Coronary artery (tissue), 2 donors: ENCODE data around the gene PPP1R14C.
"Not testable (repeated sequence)": the region's sequence is repeated elsewhere in the genome, so short reads cannot be mapped to it uniquely, and the experiment has no call there.

ENCODE experiments used
- DNase-seq: peaks from one replicate; pipeline ENCODE4 v3.0.0-alpha.2; 2017; ENCODE audit warnings: low spot score
- H3K27ac ChIP-seq, 2 donors: fragments of 200-600 bp; sonication (generic); one replicate each; pipeline ENCODE4 v1.5.1; 2016 to 2019
- H3K4me3 ChIP-seq: fragments of 200-600 bp; sonication (generic); 2 replicates; pipeline ENCODE4 v1.5.1; 2016; ENCODE audit warnings: mild to moderate bottlenecking, moderate library complexity
- TF ChIP-seq, protein P1 (sequence below): fragments of 200-600 bp; sonication (generic); IDR thresholded peaks from one replicate; pipeline ENCODE4 v1.5.1; 2019; ENCODE audit warnings: antibody characterized with exemption

The PPP1R14C gene

DNA sequence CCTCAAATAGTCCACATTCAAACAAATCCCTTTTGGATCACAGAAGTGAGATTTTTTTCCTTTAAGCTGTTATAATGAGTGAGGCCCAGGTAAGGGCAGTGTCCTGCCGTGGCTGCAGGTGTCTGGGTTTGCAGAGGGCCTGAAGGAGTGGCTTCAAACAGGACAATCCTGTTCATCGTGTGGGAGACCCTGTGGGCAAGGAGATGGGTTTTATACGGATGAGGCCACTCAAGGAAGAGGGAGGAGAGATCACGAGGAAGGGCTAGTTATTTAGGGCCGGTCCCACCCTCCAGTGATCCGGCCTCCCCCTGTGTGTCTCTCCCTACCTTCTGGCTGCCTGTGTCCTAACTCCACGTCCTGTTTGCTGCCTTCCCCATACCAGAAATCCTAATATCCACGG is 33.8 kb downstream of the PPP1R14C start:
- TF ChIP-seq, protein P1, sequence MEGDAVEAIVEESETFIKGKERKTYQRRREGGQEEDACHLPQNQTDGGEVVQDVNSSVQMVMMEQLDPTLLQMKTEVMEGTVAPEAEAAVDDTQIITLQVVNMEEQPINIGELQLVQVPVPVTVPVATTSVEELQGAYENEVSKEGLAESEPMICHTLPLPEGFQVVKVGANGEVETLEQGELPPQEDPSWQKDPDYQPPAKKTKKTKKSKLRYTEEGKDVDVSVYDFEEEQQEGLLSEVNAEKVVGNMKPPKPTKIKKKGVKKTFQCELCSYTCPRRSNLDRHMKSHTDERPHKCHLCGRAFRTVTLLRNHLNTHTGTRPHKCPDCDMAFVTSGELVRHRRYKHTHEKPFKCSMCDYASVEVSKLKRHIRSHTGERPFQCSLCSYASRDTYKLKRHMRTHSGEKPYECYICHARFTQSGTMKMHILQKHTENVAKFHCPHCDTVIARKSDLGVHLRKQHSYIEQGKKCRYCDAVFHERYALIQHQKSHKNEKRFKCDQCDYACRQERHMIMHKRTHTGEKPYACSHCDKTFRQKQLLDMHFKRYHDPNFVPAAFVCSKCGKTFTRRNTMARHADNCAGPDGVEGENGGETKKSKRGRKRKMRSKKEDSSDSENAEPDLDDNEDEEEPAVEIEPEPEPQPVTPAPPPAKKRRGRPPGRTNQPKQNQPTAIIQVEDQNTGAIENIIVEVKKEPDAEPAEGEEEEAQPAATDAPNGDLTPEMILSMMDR = no peak
- H3K4me3 ChIP-seq = no peak overlapping the region
- DNase-seq = no peak
- H3K27ac ChIP-seq = no peak overlapping the region

DNA sequence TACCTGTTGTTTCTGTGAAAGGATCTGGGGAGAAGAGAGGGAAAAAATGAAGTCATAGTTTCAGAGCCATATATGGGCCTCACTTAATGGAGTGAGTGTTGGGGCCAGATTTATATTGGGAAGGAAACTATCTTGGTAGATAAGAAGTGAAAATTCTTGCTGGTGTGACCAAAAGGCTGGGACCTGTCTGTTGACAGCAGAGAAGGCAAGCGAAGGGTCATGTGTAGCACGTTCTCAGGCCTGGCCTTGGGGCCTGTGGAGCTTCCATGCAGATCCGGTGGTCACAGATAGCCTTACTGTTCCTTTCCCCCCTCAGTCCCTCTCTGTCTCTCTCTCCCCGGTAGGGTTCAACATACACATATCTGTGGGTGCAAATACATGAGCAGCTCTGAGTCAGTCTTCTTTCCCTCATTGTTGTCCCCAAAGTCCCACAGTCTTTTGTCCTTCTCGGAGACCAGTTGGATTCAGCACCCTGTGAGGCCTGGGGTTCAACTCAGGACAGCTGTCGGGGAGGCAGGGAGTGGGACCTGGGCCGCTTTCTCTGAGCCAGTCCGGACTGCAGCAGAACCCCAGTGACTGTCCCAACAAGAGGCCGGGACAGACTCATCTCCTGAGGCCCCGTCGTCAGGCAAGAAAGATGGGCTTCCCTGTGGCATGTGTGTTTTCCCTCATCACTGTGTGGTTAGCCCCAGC is 34.6 kb downstream of the PPP1R14C start:
- no peak overlapping the region for H3K27ac ChIP-seq
- TF ChIP-seq, protein P1 = no peak
- DNase-seq = no peak
- H3K4me3 ChIP-seq = no peak overlapping the region

DNA sequence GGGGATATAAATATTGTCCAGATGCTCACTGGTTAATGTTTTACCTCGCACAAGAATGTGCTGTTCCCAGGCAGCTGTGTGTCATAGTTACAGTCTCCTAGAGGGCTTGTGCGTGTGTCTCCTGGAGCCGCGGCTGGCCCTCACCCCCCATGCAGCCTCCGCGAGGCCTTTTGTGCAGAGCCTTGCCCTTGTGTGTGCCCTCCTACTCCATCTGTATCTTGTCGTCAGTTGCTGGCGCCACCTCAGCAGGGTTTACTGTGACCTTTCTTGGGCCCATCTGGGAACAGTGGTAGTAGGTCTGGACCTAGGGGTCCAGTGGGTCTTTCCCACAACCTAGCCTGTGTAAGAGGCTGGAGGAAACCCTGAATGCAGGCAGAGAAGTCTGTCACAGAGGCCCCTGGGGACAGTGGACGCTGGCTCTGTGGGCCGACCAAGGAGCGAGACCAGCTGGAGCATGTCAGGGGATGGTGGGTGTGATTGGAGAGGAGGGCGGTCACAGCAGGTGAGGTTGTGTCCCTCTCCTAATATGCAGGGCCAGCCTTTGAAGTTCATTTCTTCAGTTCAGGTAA is 35.2 kb downstream of the PPP1R14C start:
- DNase-seq = no peak
- TF ChIP-seq, protein P1 = no peak
- no peak overlapping the region for H3K4me3 ChIP-seq
- H3K27ac ChIP-seq = no peak overlapping the region

GRCh38 chr6:150179030-150179429 is 36.2 kb downstream of the PPP1R14C start:
- Histone ChIP-seq H3K4me3 (no peak overlapping the region), H3K27ac (no peak overlapping the region)
- DNase-seq = no peak
- TF ChIP-seq, protein P1 = no peak

DNA sequence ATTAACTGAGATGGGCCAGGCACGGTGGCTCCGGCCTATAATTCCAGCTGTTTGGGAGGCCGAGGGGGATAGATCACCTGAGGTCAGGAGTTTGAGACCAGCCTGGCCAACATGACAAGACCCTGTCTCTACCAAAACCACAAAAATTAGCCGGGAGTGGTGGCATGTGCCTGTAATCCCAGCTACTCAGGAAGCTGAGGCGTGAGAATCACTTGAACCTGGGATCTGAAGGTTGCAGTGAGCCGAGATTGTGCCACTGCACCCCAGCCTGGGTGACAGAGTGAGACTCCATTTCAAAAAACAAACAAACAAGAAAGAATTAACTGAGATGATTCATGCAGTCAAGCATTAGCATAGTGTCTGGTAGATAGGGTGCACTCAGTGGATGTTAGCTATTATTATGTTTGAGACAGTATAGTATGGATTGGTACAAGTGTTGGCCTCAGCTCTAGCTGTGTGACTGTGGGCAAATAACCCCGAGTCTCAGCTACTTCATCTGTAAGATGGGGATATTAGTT is 37.1 kb downstream of the PPP1R14C start:
- H3K27ac ChIP-seq, DNase-seq, H3K4me3 ChIP-seq: not testable (repeated sequence)

DNA sequence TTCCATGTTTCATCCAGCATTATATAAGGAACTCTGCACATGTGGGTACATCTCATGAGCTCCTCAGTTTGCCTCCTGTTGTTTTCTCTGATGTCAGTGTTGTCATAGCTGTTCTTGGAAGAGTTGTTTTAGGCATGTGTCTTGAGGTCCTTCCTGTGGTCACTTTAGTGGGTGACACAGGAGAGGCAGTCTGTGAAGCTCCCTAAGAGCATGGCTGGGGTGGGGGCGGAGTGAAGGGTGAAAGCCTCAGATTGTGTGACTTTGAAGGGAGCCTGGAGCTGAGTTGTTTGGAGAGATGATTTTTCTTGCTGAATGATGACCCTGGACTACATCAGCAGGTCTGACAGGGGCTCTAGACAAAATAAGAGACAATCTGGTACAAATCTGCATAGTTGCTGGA is 37.7 kb downstream of the PPP1R14C start:
- Histone ChIP-seq H3K4me3 (no peak overlapping the region), H3K27ac (no peak overlapping the region)
- no peak for DNase-seq
- TF ChIP-seq, protein P1 = no peak

GRCh38 chr6:150182460-150183078 is 39.7 kb downstream of the PPP1R14C start:
- no peak overlapping the region for H3K4me3 ChIP-seq
- TF ChIP-seq, protein P1 = no peak
- no peak overlapping the region for H3K27ac ChIP-seq
- DNase-seq = no peak
